Esophagus muscularis mucosa (tissue), 4 donors: ENCODE data around the gene GALNT1. TPM values are rescaled to one million over a fixed set of nuclear protein-coding genes. Genes with fewer than 3 reads are reported as not detected.
"Not testable (repeated sequence)": the region's sequence is repeated elsewhere in the genome, so short reads cannot be mapped to it uniquely, and the experiment has no call there.

Experiments used
- DNase-seq: peaks from one replicate; pipeline ENCODE4 v3.0.0-alpha.2; 2017; ENCODE audit errors: extremely low spot score
- H3K27ac ChIP-seq, 4 donors: fragments of 200-600 bp; sonication (generic); replicated peaks in 1 of 4; 1 replicate in 3 of 4; 2 replicates in 1 of 4; pipeline ENCODE4 v1.5.1; 2016 to 2019; ENCODE audit warnings: mild to moderate bottlenecking in 1 of 4
- H3K27me3 ChIP-seq, 4 donors: fragments of 200-600 bp; sonication (generic); one replicate each; pipeline versions ENCODE4 v1.5.1 to v1.6.0; 2016 to 2019
- H3K36me3 ChIP-seq, 4 donors: fragments of 200-600 bp; sonication (generic); one replicate each; pipeline ENCODE4 v1.5.1; 2016 to 2019
- H3K4me1 ChIP-seq, 4 donors: fragments of 200-600 bp; sonication (generic); one replicate each; pipeline ENCODE4 v1.5.1; 2016 to 2019
- H3K4me3 ChIP-seq, 4 donors: fragments of 200-600 bp; sonication (generic); 1 replicate in 2 of 4; 2 replicates in 2 of 4; pipeline ENCODE4 v1.5.1; 2016 to 2019; ENCODE audit warnings: mild to moderate bottlenecking in 4 of 4, moderate library complexity in 1 of 4
- H3K9me3 ChIP-seq, 4 donors: fragments of 200-600 bp; sonication (generic); 1 replicate in 3 of 4; 2 replicates in 1 of 4; pipeline ENCODE4 v1.5.1; 2016 to 2019
- EP300 ChIP-seq: sonication (generic); formaldehyde crosslinking; IDR thresholded peaks from one replicate; pipeline ENCODE4 v1.6.1; 2017; ENCODE audit warnings: antibody characterized with exemption
- POLR2A ChIP-seq: fragments of 450-650 bp; IDR thresholded peaks from one replicate; pipeline ENCODE4 v1.6.1; 2017; ENCODE audit warnings: antibody characterized with exemption, moderate library complexity, mild to moderate bottlenecking, low read depth
- POLR2AphosphoS5 ChIP-seq, 2 donors: sonication (generic); formaldehyde crosslinking; IDR thresholded peaks; one replicate each; pipeline ENCODE4 v1.6.1; 2017; ENCODE audit warnings: antibody characterized with exemption in 2 of 2
- WGBS: methylation state at CpG from one replicate; pipeline ENCODE4 v1.1.5; 2018; 5-methylcytosine and 5-hydroxymethylcytosine counted together
- intact Hi-C: fragments of 100-400 bp; cut with DNase I; formaldehyde crosslinking; loops from one replicate; pipeline ENCODE4 v1.15.1; 2023
- total RNA-seq, 4 donors: library from RNA; depleted of rRNA; stranded (reverse); fragments of >200 nt; gene quantifications; one replicate each; pipeline versions ENCODE4 v1.1.0 to v1.2.1, GENCODE V29; 2016
- TF ChIP-seq, protein P1 (sequence below), 3 experiments: fragments of 200-600 bp in 2 of 3; fragments of 450-650 bp in 1 of 3; sonication (generic) in 2 of 3; IDR thresholded peaks; one replicate each; pipeline ENCODE4 v1.5.1; 2017 to 2019; ENCODE audit warnings: antibody characterized with exemption in 3 of 3, mild to moderate bottlenecking in 2 of 3, moderate library complexity in 1 of 3

The GALNT1 gene
- total RNA-seq, 4 donors from 2014 or later, result 26.4 to 34.5 (median 31.6) TPM

DNA sequence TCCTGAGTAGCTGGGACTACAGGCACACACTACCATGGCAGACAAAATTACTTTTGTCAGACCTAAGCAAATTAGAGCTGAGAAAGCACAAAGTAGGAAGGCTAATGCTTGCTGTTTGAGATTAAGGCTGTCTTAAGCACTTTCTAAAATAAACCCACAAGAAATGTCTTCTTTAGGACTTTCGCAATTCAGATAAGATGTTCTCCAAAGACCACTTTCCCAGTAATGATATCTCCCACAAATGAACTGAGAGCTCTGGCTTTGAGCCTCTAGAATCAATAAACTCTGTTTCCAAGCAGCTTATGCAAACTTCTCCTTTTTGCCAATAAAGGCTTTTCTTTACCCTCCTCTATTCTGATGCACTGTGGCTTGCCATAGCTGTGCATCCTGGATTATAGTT is 32.0 kb upstream of the GALNT1 start:
- Histone ChIP-seq H3K27ac (no peak overlapping the region), H3K9me3 (no peaks in the 10 kb centered on the region), H3K4me1 (no peaks in the 10 kb centered on the region), H3K4me3 (no peak overlapping the region), H3K36me3 (no peaks in the 10 kb centered on the region), H3K27me3 (no peaks in the 10 kb centered on the region)
- WGBS, result 95% methylated on average over 1 of the region's 1 CpG
- TF ChIP-seq POLR2A (no peak), POLR2AphosphoS5 (IDR thresholded peaks at IDR 0.05) (no peak)
- DNase-seq, result no peak
- intact Hi-C loops, result no loop called here

DNA sequence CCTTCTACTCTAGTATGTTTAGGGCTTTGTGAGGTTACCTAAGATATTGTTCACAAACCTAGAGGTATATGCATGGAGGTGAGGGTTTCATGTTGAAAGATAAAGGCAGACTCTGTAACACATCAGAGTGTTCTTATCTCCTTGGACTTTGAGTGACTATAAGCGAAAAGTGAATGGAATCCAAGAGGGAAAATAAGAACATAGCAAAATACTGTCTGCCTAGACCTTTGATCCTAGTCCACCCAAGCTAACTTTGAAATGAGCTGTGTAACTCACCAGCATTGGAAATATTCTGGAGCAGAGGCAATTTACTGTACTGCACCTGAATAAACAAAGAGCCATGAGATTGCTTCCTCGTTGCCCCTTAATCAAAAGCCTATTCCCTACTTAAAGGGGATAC is 28.2 kb upstream of the GALNT1 start:
- Histone ChIP-seq H3K9me3 (no peaks in the 10 kb centered on the region), H3K36me3 (no peaks in the 10 kb centered on the region), H3K27me3 (no peaks in the 10 kb centered on the region), H3K27ac (no peak overlapping the region), H3K4me1 (no peaks in the 10 kb centered on the region), H3K4me3 (no peak overlapping the region)
- DNase-seq, result no peak
- TF ChIP-seq POLR2A (no peak), POLR2AphosphoS5 (IDR thresholded peaks at IDR 0.05) (no peak), EP300 (no peak)
- TF ChIP-seq, protein P1, sequence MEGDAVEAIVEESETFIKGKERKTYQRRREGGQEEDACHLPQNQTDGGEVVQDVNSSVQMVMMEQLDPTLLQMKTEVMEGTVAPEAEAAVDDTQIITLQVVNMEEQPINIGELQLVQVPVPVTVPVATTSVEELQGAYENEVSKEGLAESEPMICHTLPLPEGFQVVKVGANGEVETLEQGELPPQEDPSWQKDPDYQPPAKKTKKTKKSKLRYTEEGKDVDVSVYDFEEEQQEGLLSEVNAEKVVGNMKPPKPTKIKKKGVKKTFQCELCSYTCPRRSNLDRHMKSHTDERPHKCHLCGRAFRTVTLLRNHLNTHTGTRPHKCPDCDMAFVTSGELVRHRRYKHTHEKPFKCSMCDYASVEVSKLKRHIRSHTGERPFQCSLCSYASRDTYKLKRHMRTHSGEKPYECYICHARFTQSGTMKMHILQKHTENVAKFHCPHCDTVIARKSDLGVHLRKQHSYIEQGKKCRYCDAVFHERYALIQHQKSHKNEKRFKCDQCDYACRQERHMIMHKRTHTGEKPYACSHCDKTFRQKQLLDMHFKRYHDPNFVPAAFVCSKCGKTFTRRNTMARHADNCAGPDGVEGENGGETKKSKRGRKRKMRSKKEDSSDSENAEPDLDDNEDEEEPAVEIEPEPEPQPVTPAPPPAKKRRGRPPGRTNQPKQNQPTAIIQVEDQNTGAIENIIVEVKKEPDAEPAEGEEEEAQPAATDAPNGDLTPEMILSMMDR (IDR thresholded peaks at IDR 0.05), result no peak
- intact Hi-C loops, result no loop called here
- WGBS, result 60% methylated on average over 2 of the region's 2 CpGs

DNA sequence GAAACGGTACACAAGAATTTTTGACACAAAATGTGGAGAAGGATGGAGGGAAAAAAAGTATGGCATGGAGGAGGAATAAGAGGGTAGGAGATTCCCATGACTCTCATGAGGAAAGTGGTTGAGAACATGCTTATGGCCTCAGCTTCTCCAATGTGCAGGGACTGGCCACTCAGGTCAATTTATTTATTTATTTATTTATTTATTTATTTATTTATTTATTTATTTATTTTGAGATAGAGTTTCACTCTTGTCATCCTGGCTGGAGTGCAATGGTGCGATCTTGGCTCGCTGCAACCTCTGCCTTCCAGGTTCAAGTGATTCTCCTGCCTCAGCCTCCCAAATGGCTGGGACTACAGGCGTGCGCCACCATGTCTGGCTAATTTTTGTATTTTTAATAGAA is 26.0 kb upstream of the GALNT1 start:
- H3K4me1 ChIP-seq, H3K27me3 ChIP-seq, intact Hi-C loops, H3K4me3 ChIP-seq, H3K9me3 ChIP-seq, DNase-seq, H3K36me3 ChIP-seq, H3K27ac ChIP-seq: not testable (repeated sequence)
- WGBS, result 96% methylated on average over 5 of the region's 5 CpGs

DNA sequence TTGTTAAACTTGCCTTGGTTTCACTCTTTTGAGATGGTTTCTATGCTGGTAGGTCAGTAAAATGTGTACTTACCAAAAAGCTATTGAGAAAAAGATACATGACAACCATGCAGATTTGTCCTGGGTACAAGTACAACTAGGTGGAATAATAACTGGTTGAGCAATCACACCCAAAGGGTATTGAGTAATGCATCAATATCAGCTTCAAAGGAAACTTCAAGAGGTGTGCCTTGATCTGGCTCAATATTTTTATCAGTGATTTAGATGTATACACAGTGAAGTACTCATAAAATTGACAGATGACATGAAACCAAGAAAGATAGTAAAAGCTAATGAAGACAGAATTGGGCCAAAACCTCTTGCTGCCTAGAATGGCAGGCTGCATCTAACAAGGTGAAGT is 21.7 kb upstream of the GALNT1 start:
- TF ChIP-seq, protein P1 (IDR thresholded peaks at IDR 0.05), result no peak
- no peak for TF ChIP-seq POLR2A
- TF ChIP-seq EP300, result no peak
- no peak for TF ChIP-seq POLR2AphosphoS5 (IDR thresholded peaks at IDR 0.05)
- no peaks in the 10 kb centered on the region for H3K27me3 ChIP-seq
- intact Hi-C loops, result loop anchor here (5.0 kb wide), 1 partner anchor 33 kb away; no protein-coding TSS in a partner anchor

DNA sequence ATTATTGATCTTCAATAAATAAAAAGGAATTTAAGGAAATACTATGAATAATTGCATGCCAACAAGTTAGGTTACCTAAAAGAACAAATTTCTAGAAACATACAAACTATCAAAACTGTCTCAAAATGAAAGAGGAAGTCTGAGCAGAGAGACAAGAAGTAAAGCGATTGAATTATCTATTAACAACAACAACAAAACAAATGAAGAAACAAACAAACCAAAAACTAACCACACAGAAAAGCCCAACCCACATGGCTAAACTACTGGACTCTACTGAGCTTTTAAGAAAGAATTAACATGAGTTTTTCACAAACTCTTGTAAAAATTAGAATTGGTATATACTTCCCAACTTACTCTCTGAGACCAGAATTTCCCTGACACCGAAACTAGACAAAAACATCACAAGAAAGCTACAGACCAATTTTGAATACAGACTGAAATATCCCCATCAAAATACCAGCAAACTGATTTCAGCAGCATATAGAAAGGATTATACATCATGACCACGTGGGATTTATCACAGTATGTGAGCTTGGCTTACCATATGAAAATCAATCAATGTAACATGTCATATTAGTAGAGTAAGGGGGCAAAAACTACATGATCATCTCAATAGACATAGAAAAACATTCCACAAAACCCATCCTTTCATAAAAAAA is 16.6 kb upstream of the GALNT1 start:
- no peak for DNase-seq
- WGBS, result 67% methylated on average over 3 of the region's 3 CpGs

More for the DNA sequence above, 21.7 kb upstream of the GALNT1 start:
- H3K9me3 ChIP-seq, result no peaks in the 10 kb centered on the region
- H3K27ac ChIP-seq, result no peak overlapping the region
- H3K4me1 ChIP-seq, result no peaks in the 10 kb centered on the region
- DNase-seq, result no peak
- H3K4me3 ChIP-seq, result no peak overlapping the region
- H3K36me3 ChIP-seq, result no peaks in the 10 kb centered on the region

More for the DNA sequence above, 16.6 kb upstream of the GALNT1 start:
- TF ChIP-seq, protein P1 (IDR thresholded peaks at IDR 0.05), result no peak
- TF ChIP-seq POLR2AphosphoS5 (IDR thresholded peaks at IDR 0.05), result no peak
- no peak for TF ChIP-seq EP300
- no peak for TF ChIP-seq POLR2A
- Histone ChIP-seq H3K36me3 (no peaks in the 10 kb centered on the region), H3K27ac (no peak overlapping the region), H3K9me3 (no peaks in the 10 kb centered on the region), H3K4me3 (no peak overlapping the region), H3K27me3 (no peaks in the 10 kb centered on the region), H3K4me1 (no peaks in the 10 kb centered on the region)
- intact Hi-C loops, result loop anchor here (5.0 kb wide), 1 partner anchor 38 kb away; no protein-coding TSS in a partner anchor
